Tibial nerve (tissue), 4 donors: Measurements from ENCODE around the gene ALDOB.

Source experiments
- EP300 ChIP-seq, 2 donors: sonication (generic); formaldehyde crosslinking; IDR thresholded peaks; one replicate each; pipeline ENCODE4 v1.6.1; 2017; ENCODE audit warnings: antibody characterized with exemption in 2 of 2, mild to moderate bottlenecking in 1 of 2
- POLR2A ChIP-seq, 2 donors: fragments of 450-650 bp; IDR thresholded peaks; one replicate each; pipeline ENCODE4 v1.6.1; 2017; ENCODE audit warnings: antibody characterized with exemption in 2 of 2, mild to moderate bottlenecking in 2 of 2, moderate library complexity in 2 of 2
- TF ChIP-seq, protein P1 (sequence below), 5 experiments: fragments of 200-600 bp in 3 of 5; fragments of 450-650 bp in 2 of 5; sonication (generic) in 3 of 5; IDR thresholded peaks; one replicate each; pipeline ENCODE4 v1.5.1; 2016 to 2019; ENCODE audit warnings: antibody characterized with exemption in 5 of 5, mild to moderate bottlenecking in 3 of 5, moderate library complexity in 2 of 5

DNA sequence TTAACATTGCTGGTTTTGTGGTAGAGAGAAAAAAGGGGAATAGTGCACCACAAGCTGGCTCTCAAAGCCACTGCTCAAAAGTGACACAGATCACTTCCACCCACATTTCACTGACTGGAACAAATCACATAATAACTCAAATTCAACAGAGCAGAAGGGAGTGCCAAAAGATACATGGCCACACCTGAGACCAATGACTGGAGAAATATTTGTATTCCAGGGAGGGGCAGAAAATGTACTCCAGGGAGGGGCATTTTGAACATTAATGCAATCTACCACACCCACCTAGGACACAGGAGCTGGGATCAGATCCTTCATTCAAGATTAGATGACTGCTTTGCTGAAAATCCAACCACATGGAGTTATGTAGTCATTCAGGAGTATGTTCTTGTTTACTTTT, 44.8 kb upstream of the ALDOB start:
- TF ChIP-seq, protein P1, sequence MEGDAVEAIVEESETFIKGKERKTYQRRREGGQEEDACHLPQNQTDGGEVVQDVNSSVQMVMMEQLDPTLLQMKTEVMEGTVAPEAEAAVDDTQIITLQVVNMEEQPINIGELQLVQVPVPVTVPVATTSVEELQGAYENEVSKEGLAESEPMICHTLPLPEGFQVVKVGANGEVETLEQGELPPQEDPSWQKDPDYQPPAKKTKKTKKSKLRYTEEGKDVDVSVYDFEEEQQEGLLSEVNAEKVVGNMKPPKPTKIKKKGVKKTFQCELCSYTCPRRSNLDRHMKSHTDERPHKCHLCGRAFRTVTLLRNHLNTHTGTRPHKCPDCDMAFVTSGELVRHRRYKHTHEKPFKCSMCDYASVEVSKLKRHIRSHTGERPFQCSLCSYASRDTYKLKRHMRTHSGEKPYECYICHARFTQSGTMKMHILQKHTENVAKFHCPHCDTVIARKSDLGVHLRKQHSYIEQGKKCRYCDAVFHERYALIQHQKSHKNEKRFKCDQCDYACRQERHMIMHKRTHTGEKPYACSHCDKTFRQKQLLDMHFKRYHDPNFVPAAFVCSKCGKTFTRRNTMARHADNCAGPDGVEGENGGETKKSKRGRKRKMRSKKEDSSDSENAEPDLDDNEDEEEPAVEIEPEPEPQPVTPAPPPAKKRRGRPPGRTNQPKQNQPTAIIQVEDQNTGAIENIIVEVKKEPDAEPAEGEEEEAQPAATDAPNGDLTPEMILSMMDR (IDR thresholded peaks at IDR 0.05) = no peak
- no peak for TF ChIP-seq EP300 (IDR thresholded peaks at IDR 0.05)
- no peak for TF ChIP-seq POLR2A (IDR thresholded peaks at IDR 0.05)
